GM18507 (cell line): Measurements from ENCODE around the gene RC3H1.

Experiments used
- DNase-seq: peaks from one replicate; pipeline ENCODE4 v3.0.0; 2011; ENCODE audit warnings: low read depth; ENCODE audit not compliant: insufficient read length; ENCODE audit errors: extremely low spot score
- FAIRE-seq: peaks from 2 replicates; lab custom pipeline; 2011; peaks lifted over from hg19 to GRCh38; lab: Jason Lieb, UNC

RC3H1 gene

DNA sequence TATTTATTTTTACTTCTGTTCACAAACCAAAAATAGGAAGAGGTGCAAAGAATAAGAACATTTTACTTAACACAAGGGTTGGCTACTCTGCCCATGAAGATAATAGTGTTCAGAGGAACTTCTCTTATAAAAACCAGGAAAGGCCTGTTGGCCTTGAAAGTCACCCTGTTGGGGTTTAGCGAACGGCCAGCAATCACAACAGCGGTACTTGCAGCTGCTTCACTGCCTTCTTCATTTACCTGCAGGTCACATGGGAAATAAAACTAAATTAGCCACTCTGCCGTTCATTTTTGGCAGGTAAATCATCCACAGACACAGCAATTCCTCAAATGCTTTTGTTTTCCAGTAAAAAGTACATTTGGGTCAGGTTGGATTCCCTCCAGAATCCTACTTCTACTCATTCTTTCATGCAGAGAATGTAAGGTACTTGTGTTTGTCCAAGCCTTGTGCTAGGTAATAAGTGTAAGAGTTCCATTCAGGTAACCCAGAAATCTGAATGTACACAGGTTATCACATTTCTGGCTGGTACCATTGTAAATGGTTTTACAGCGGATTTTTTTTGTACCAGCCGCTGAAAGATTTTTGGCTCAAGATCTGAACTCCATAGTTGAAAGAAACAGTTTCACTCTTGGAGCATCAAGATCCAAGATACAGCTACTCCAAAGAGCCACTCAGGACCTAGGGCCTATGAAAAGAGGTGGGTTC is 118.2 kb downstream of the RC3H1 start:
- FAIRE-seq (no peak), DNase-seq (no peak)

DNA sequence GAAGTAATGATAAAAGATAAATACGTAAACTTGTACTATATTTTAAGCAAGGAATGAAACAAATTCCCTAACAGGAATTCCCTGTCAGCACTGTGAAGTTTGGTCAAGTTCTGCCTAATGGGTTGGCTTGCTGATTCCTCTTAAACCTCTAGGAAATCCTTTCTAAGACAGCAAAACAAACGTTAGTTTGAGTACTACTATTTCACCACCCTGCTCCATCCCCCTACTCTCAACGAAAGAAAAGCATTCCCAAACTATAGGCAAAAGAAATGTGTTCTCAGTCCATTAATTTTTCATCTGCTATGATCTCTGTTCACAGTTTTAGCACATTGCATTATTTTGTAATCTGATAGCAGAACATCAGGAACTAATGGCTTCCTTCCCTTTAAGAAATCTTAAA is 121.2 kb downstream of the RC3H1 start:
- FAIRE-seq, result no peak

DNA sequence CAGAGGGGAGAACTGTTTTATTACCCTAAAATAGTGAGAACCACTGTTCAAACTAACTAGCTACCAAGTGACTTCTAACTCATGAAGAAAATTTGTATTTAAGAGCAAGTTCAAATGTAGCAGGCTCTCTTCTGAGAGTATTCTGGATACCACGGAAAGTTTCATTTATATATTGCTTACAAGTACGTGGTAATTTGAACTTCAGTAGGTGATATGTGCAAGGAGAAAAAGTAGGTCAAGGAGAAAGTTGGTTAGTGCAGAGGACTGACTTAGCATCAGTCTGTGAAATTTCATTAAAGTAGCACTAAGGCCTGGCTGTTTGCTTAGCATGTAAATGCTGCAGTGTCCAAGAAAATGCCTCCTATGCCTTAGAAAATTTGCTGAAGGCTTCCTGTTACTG is 121.7 kb downstream of the RC3H1 start:
- no peak for FAIRE-seq

More for the DNA sequence above, 121.2 kb downstream of the RC3H1 start:
- no peak for DNase-seq

GRCh38 chr1:173894189-173894588 is 128.0 kb downstream of the RC3H1 start:
- FAIRE-seq, result no peak
- DNase-seq, result no peak

More for the DNA sequence above, 121.7 kb downstream of the RC3H1 start:
- DNase-seq, result no peak

- no peak for DNase-seq
- FAIRE-seq, result no peak
These were observed 128.5 kb downstream of the RC3H1 start for GRCh38 chr1:173893611-173894010.

DNA sequence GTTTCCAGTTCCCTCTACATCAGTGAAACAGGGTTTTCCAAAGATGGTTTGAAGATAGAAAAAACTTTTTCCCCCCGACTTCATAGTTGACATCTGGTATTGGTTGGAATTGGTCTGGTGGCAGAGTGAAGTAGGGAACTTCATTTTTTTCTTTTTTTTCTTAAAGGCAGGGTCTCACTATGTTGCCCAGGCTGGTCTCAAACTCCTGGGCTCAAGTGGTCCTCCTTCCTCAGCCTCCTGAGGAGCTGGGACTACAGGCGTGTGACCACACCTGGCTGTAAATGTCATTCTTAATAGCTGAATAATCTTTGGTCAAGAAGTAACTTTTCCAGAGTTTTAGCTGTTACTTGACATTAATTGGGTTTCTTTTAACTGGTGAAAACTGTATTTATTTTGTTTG is 132.3 kb downstream of the RC3H1 start:
- FAIRE-seq (no peak), DNase-seq (no peak)

DNA sequence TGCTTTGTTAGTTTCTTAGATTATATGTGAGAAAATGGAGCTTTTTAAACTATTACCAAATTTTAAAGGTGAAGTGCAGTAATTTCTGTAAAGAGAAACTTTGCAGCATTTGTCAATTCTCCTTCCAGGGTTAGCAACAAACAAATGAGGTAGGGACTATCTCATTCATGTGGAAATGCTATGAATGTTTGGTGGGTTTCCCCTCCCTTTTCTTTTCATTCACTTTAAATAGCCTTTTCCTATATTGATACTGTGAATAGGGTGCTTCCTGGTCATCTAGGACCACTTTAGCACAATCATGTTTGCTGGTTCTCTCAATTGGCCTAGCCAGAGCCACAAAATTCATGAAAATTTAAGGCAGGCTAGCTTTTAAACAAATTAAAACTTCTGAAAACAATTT is 133.4 kb downstream of the RC3H1 start:
- DNase-seq, result no peak
- no peak for FAIRE-seq

DNA sequence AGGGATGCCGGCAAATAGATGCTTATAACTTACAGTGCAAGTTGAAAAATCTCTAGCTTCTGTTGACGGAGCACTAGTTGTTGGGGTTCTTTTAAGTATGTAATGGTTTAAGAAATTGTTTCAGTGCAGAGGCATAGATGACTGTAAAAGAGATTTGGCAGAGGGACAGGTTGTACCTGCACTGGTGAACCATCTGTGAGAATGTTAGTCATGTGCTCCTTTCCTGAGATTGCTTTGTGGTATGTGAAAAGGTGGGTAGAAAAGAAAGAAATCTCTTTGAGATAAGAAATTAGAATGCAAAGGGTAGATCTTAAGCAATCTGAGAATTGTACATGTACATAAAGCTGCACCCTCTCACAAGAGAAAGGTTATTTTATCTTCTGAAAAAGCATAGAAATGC is 134.5 kb downstream of the RC3H1 start:
- no peak for FAIRE-seq

DNA sequence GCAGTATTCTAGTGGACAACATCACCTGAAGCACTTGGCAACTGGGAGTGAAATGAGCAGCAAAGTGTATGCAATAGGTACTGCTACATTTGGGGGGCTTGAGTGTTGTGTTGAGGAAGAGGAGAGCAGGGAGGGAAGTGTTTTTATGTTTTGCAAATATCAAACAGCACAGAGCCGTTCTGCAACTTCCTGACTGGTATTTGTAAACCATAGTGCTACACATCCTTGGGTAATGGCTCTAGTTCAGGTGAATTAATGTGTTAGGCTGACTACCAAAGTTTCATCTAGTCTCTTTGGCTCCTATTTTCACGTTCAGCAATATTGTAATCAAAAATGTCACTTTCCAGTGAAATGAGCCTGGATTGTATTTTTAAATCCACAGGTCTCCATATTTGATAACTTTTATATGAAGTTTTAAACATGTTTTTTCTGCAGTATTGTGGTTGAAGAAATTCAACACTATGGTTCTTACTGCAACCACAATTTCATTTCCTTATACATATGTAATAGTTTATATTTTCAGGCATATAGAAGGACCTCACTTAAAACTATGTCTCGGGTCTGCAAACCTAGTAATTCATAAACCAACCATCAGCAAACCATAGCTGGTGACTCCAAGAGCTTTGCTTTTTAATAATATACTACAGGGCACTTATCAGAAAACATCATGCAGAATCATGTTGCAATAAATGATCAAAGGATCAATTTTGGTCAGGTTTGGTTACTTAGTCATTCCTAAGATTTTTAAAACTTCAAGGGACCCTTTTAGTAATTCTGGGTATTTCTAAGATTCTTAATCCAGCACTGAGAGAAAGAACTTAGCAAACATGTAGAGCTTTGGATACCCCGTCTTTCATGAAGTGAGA is 135.2 kb downstream of the RC3H1 start:
- FAIRE-seq (no peak), DNase-seq (no peak)

More for the DNA sequence above, 134.5 kb downstream of the RC3H1 start:
- no peak for DNase-seq

DNA sequence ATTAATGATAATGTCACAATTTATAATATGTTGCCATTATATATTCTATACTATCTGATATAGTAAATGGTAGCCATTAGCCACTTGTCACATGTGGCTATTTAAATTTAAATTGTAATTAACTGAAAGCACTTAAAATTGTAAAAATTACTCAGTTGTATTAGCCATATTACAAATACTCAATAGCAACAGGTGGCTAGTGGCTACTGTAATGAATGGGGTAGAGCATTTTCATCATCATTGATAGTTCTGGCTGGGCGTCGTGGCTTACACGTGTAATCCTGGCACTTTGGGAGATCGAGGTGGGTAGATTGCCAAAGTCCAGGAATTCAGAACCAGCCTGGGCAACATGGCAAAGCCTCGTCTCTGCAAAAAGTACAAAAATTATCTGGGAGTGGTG is 137.5 kb downstream of the RC3H1 start:
- DNase-seq (no peak), FAIRE-seq (no peak)
